GM12865 (cell line): Measurements from ENCODE around the gene PBXIP1.
"Not testable (repeated sequence)": the region's sequence is repeated elsewhere in the genome, so short reads cannot be mapped to it uniquely, and the experiment has no call there.

Experiments
- DNase-seq: peaks from one replicate; pipeline ENCODE4 v3.0.0; 2010; ENCODE audit warnings: low read depth
- H3K4me3 ChIP-seq: 2 replicates; pipeline ENCODE4 v1.5.1; 2011; ENCODE audit warnings: mild to moderate bottlenecking, low read depth, low read length, control low read depth
- CTCF ChIP-seq: IDR thresholded peaks from 2 replicates; pipeline ENCODE4 v1.5.1; 2011; ENCODE audit warnings: low read length, control low read depth, low read depth, inconsistent platforms; ENCODE audit not compliant: insufficient read depth; ENCODE audit errors: missing control alignments

Gene PBXIP1

GRCh38 chr1:154998818-154999570, 43.1 kb upstream of the PBXIP1 start:
- peak; percentile 93 for DNase-seq
- TF ChIP-seq CTCF = peak; percentile 97

GRCh38 chr1:154998201-154998780, 42.4 kb upstream of the PBXIP1 start:
- H3K4me3 ChIP-seq = peak overlapping the region; percentile 84
- peak; percentile 22 for TF ChIP-seq CTCF
- DNase-seq = no peak

More at GRCh38 chr1:154998818-154999570, 43.1 kb upstream of the PBXIP1 start:
- H3K4me3 ChIP-seq = peak overlapping the region; percentile 84

DNA sequence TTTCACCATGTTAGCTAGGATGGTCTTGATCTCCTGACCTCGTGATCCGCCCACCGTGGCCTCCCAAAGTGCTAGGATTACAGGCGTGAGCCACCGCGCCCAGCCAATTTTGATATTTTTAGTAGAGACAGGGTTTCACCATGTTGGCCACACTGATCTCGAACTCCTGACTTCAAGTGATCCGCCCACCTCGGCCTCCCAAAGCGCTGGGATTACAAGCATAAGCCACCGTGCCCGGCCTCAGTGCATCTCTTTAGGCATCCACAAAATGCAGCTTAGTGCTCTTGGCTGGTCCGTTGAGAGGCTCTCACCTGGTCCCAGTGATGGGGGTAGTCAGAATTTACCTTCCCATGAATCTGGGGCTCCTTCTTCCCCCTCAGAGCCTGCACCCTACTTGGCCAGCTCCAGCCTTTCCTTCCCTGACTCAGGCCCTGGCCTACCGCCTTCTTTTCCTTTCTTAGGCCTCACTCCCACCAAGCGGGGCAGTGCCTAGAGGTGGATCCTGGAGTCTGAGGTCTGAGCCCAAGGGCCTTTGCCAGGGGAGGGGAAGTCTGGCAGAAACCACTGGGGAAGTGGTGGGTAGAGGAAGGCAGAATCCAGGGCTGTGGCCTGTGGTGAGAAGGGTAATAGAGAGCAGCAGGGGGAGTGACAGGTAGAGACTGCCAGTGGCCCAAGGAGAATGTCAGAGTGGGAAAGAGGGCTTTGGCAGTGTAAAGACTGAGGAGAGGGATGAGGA, 41.2 kb upstream of the PBXIP1 start:
- DNase-seq = no peak
- no peak overlapping the region for H3K4me3 ChIP-seq
- TF ChIP-seq CTCF = no peak

DNA sequence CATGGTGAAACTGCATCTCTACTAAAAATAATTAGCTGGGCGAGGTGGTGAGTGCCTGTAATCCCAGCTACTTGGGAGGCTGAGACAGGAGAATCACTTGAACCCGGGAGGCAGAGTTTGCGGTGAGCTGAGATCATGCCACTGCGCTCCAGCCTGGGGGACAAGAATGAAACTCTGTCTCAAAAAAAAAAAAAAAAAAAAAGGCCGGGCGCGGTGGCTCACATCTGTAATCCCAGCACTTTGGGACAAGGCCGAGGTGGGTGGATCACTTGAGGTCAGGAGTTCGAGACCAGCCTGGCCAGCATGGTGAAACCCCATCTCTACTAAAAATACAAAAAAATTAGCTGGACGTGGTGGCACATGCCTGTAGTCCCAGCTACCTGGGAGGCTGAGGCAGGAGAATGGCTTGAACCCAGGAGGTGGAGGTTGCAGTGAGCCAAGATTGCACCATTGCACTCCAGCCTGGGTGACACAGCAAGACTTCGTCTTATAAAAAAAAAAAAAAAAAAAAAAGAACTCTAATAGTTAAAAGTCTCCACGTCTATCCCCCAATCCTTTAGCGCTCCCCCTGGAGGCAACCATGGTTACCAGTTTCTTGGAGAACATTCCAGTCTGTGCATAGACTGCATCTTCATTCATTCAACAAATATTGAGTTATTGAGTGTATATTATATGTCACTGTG, 39.5 kb upstream of the PBXIP1 start:
- not testable (repeated sequence) for DNase-seq, H3K4me3 ChIP-seq
- TF ChIP-seq CTCF = peak; percentile 10

DNA sequence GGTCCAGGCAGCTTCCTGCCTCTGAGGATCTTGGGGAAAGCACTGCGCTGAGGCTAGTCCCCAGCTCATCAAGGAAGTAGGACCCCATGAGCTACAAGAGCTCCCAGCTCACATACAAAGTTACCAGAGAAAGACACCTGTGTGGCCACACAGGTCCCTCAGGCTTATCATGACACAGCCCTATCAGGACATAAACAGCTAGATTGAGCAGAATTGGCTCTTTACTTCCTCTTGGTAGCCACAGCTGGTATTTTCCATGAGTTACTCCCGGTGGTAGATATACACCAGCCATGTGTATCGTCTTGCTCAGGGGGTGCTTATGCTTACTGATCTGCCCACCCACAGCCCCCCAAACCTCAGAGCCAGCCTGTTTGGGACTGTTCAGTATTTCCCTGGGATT, 38.7 kb upstream of the PBXIP1 start:
- TF ChIP-seq CTCF = no peak
- no peak for DNase-seq
- no peak overlapping the region for H3K4me3 ChIP-seq

GRCh38 chr1:154994269-154994587, 38.3 kb upstream of the PBXIP1 start:
- no peak for DNase-seq
- H3K4me3 ChIP-seq = no peak overlapping the region
- no peak for TF ChIP-seq CTCF
